Choroid plexus epithelial cell (primary cell): ENCODE results near the gene POLR2I.
A peak's percentile ranks its signal among the peaks of the same experiment; 100 is the strongest.

Experiments used
- DNase-seq: peaks from one replicate; pipeline ENCODE4 v3.0.0-alpha.2; 2010; ENCODE audit warnings: low read depth
- H3K4me3 ChIP-seq: 2 replicates; pipeline ENCODE4 v1.5.1; 2011; ENCODE audit warnings: low read depth, mild to moderate bottlenecking, control low read depth, low read length, moderate library complexity
- CTCF ChIP-seq: conservative IDR thresholded peaks from 2 replicates; pipeline ENCODE4 v1.5.1; 2011; ENCODE audit warnings: low read depth, mild to moderate bottlenecking, control low read depth, inconsistent platforms, low read length, moderate library complexity

POLR2I gene

GRCh38 chr19:36114721-36115452 lies at the start of gene POLR2I:
TSS of gene POLR2I (minus strand) at chr19:36114875. CDS start at chr19:36114856, 19 bp downstream.
- H3K4me3 ChIP-seq = peak within 1 kb of the TSS; percentile 84
- TF ChIP-seq CTCF = no peak
- DNase-seq = peak; percentile 100

GRCh38 chr19:36163813-36164212 lies 49.1 kb upstream of the POLR2I start:
- TF ChIP-seq CTCF = no peak
- no peak for DNase-seq
- no peak overlapping the region for H3K4me3 ChIP-seq

GRCh38 chr19:36160821-36161596 lies 46.3 kb upstream of the POLR2I start:
- no peak overlapping the region for H3K4me3 ChIP-seq
- no peak for DNase-seq
- no peak for TF ChIP-seq CTCF

GRCh38 chr19:36153126-36153525 lies 38.5 kb upstream of the POLR2I start:
- no peak overlapping the region for H3K4me3 ChIP-seq
- no peak for DNase-seq
- no peak for TF ChIP-seq CTCF

GRCh38 chr19:36152352-36153091 lies 37.8 kb upstream of the POLR2I start, which contains the start of gene COX7A1:
TSS of gene COX7A1 (minus strand) at chr19:36152447. CDS start at chr19:36152407, 40 bp downstream.
- peak within 1 kb of the TSS; percentile 60 for H3K4me3 ChIP-seq
- no peak for TF ChIP-seq CTCF
- peak; percentile 65 for DNase-seq

- no peak for TF ChIP-seq CTCF
- H3K4me3 ChIP-seq = peak overlapping the region; percentile 60
- DNase-seq = peak; percentile 11
Observed at GRCh38 chr19:36152019-36152351, 37.3 kb upstream of the POLR2I start.
